Cardiac muscle cell (in vitro differentiated cells and primary cell): ENCODE results near the gene GGA3. TPM values are rescaled to one million over a fixed set of nuclear protein-coding genes. Genes with fewer than 3 reads are reported as not detected.

Experiments used
- DNase-seq, 2 donors: peaks; one replicate each; pipeline versions ENCODE4 v3.0.0 to v3.0.0-alpha.2; 2010 to 2017; ENCODE audit warnings: low read depth in 1 of 2, low spot score in 1 of 2
- H3K27ac ChIP-seq: fragments of 200-600 bp; sonication (generic); 2 replicates; pipeline ENCODE4 v1.5.1; 2016
- H3K27me3 ChIP-seq: fragments of 200-600 bp; sonication (generic); 2 replicates; pipeline ENCODE4 v1.6.0; 2016; ENCODE audit warnings: control low read depth
- H3K36me3 ChIP-seq: fragments of 200-600 bp; sonication (generic); 2 replicates; pipeline ENCODE4 v1.5.1; 2016; ENCODE audit warnings: control low read depth
- H3K4me1 ChIP-seq: fragments of 200-600 bp; sonication (generic); 2 replicates; pipeline ENCODE4 v1.8.1; 2017; ENCODE audit warnings: low read depth, mild to moderate bottlenecking, mixed run types
- H3K4me3 ChIP-seq: fragments of 200-600 bp; sonication (generic); 2 replicates; pipeline ENCODE4 v1.5.1; 2016; ENCODE audit warnings: mild to moderate bottlenecking
- H3K9me3 ChIP-seq: fragments of 200-600 bp; sonication (generic); 2 replicates; pipeline ENCODE4 v1.5.1; 2017; ENCODE audit warnings: low read depth, mild to moderate bottlenecking, control low read depth
- polyA plus RNA-seq: library from polyadenylated mRNA; unstranded; fragments of >200 nt; fragmentation: Nextera tagmentation; extraction: Ambion mirVana; gene quantifications from 2 replicates; pipeline ENCODE4 v1.2.1, GENCODE V29; 2016
- total RNA-seq: library from RNA; depleted of rRNA; stranded (reverse); fragments of >200 nt; gene quantifications from 2 replicates; pipeline ENCODE4 v1.2.3, GENCODE V29; 2016
- TF ChIP-seq, protein P1 (sequence below): IDR thresholded peaks from 2 replicates; pipeline ENCODE4 v1.5.1; 2012; ENCODE audit warnings: low read depth, mild to moderate bottlenecking, low read length

The GGA3 gene
- total and polyA plus RNA-seq, 2 experiments from 2014 or later = 25.6 to 35.3 TPM

- H3K9me3 ChIP-seq = no peaks in the 10 kb centered on the region
- no peaks in the 10 kb centered on the region for H3K36me3 ChIP-seq
- no peak overlapping the region for H3K27ac ChIP-seq
- TF ChIP-seq, protein P1, sequence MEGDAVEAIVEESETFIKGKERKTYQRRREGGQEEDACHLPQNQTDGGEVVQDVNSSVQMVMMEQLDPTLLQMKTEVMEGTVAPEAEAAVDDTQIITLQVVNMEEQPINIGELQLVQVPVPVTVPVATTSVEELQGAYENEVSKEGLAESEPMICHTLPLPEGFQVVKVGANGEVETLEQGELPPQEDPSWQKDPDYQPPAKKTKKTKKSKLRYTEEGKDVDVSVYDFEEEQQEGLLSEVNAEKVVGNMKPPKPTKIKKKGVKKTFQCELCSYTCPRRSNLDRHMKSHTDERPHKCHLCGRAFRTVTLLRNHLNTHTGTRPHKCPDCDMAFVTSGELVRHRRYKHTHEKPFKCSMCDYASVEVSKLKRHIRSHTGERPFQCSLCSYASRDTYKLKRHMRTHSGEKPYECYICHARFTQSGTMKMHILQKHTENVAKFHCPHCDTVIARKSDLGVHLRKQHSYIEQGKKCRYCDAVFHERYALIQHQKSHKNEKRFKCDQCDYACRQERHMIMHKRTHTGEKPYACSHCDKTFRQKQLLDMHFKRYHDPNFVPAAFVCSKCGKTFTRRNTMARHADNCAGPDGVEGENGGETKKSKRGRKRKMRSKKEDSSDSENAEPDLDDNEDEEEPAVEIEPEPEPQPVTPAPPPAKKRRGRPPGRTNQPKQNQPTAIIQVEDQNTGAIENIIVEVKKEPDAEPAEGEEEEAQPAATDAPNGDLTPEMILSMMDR = no peak
- H3K27me3 ChIP-seq = no peaks in the 10 kb centered on the region
- H3K4me3 ChIP-seq = no peak overlapping the region
- no peaks in the 10 kb centered on the region for H3K4me1 ChIP-seq
- DNase-seq = no peak
Measured at GRCh38 chr17:75252039-75252816, 9.2 kb downstream of the GGA3 start.

- H3K27ac ChIP-seq = no peak overlapping the region
- no peak overlapping the region for H3K4me3 ChIP-seq
- H3K36me3 ChIP-seq = peaks cover 8% of the 10 kb centered on the region
- H3K4me1 ChIP-seq = no peaks in the 10 kb centered on the region
- no peaks in the 10 kb centered on the region for H3K27me3 ChIP-seq
- DNase-seq = peak in 1 of 2 donors; percentile 70
- TF ChIP-seq, protein P1 = no peak
- no peaks in the 10 kb centered on the region for H3K9me3 ChIP-seq
Measured at GRCh38 chr17:75250009-75250471, 11.4 kb downstream of the GGA3 start.

DNA sequence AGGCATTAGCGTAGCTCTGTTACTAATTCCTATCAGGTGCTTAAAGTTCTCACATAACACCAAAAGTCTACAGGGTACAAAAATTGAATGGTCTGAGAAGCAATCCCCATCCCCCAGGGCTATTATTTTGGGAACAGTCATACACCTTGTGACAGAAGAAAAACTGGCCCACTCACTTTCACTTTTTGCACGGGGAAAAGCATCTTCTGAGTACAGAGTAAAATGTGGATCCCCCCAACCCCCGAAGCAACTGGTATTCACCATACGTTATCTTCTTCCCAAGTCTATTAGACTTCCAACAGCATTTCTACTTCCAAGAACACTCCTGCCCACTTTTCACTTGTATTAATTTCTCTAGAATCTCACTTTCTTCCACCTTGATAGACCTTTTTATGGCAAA is 11.8 kb downstream of the GGA3 start:
- peaks cover 13% of the 10 kb centered on the region for H3K36me3 ChIP-seq
- H3K4me1 ChIP-seq = no peaks in the 10 kb centered on the region
- no peaks in the 10 kb centered on the region for H3K9me3 ChIP-seq
- H3K27ac ChIP-seq = no peak overlapping the region
- TF ChIP-seq, protein P1 = no peak
- H3K4me3 ChIP-seq = no peak overlapping the region
- no peaks in the 10 kb centered on the region for H3K27me3 ChIP-seq
- DNase-seq = no peak

DNA sequence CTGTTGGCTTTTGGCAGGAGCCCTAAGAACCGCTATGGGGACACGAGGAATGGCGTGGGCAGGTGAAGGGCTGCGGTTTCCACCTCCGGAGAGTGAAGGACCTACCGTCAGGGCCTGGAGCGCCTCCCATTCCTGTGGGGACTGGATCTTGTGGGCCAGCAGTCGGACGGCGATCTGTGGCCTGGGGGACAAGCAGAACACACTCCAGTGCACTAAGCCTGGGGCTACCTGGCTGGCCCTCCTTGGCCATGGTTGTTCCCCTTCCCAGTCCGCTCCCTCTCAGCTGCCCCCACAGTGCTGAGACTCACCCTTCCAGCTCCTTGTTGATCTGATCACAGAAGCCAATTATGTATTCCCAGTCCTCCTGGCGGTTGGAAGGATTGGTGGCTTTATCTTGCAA is 15.0 kb downstream of the GGA3 start:
- H3K27me3 ChIP-seq = no peaks in the 10 kb centered on the region
- H3K27ac ChIP-seq = no peak overlapping the region
- DNase-seq = no peak
- H3K36me3 ChIP-seq = peaks cover 27% of the 10 kb centered on the region
- no peaks in the 10 kb centered on the region for H3K9me3 ChIP-seq
- no peak overlapping the region for H3K4me3 ChIP-seq
- no peaks in the 10 kb centered on the region for H3K4me1 ChIP-seq
- TF ChIP-seq, protein P1 = no peak

DNA sequence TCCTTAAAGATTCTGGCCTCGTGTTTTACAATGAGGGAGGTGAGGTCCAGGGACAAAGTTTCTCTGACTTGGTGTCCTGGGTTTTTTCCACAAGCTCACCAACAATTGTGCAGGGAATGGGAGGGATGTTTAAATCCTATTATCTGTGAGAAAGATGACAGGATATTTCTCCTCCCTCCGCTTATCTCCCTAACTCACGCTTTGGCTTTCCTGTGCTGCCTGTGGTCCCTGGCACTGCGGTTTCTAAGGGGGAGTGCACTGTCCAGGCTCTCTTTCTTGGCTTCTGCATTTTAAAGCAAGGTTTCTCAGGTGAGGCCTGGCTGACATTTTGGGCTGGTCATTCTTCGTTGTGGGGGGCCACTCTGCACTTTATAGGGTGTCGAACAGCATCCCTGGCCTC is 16.4 kb downstream of the GGA3 start:
- no peak overlapping the region for H3K27ac ChIP-seq
- H3K4me1 ChIP-seq = no peaks in the 10 kb centered on the region
- H3K27me3 ChIP-seq = no peaks in the 10 kb centered on the region
- peaks cover 30% of the 10 kb centered on the region for H3K36me3 ChIP-seq
- no peak overlapping the region for H3K4me3 ChIP-seq
- no peaks in the 10 kb centered on the region for H3K9me3 ChIP-seq
- no peak for DNase-seq
- TF ChIP-seq, protein P1 = no peak
